ENCODE data around the gene ZDHHC11B.
"Not testable (repeated sequence)": the region's sequence is repeated elsewhere in the genome, so short reads cannot be mapped to it uniquely, and the experiment has no call there.

ZDHHC11B gene

DNA sequence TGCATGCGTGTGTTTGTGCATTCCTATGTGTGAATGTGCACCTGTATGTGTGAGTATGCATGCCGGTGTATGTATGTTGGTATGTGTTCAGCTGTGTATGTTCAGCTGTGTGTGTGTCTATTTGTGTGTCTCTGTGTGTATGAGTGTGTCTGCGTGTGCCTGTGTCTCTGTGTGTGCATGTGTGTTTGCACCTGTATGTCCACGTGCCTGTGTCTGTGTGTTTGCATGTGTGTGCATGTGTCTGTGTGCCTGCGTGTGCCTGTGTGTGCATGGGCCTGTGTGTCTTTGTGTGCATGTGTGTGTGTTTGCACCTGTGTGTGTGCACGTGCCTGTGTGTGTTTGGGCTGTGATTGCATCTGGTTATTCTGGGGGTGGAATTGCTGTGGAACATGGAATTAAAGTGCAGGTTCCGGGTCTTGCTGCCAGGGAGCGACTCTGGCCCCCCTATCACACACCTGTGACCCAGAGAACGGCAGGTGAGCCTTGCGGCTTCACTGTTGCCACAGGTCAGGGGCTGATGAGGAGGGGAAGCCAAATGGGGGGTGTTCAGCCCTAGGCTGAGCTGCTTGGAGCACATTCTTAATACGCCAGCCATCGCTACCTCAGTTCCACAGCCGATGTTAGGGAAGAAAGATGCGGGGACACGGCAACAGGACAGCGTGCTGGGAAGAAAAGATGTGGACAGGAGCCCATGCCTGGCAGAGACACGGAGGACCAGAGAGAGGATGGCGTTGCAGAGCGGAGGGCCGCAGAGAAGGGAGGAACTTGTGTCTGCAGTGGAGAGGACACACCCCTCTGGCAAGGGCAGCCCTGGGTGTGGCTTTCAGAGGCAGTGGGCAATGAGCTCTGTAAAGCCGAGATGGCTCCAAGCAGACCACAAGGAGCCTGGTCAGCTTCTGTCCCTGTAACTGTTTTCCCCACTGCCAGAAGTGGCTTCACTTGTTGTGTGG, 87.5 kb downstream of the ZDHHC11B start:
- H3K36me3 ChIP-seq (ENCODE audit: insufficient read depth, low read length); H3K9ac ChIP-seq (ENCODE audit: low read depth, low read length); H3K4me1 ChIP-seq (ENCODE audit: insufficient read depth, low read length); H3K9me3 ChIP-seq (ENCODE audit: insufficient read depth, low read depth, low read length); H3K27ac ChIP-seq (ENCODE audit: low read depth, low read length); H3K4me3 ChIP-seq (ENCODE audit: low read length): not testable (repeated sequence)
- 87% methylated on average over 12 of the region's 21 CpGs for WGBS
- peaks cover 23% of the 10 kb centered on the region for H3K27me3 ChIP-seq (ENCODE audit: insufficient read depth, low read length)

DNA sequence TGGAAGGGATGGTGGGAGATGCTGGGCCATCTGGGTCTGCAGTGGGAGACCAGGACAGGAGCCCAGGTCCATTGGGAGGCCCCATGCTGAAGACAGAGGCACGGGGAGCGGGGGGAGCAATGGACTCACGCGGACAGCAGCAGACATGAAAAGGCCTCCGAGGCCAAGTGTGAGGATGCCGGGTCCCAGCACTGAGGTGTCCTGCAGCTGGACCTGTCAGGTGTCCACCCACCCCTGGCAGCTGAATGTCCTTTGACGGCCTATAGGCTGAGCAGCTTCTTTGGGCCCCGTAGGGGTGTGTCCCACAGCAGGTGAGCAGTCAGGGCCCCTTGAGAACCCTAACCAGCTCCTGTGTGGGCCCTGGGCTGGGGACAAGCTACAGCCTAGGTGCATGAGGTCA, 88.3 kb downstream of the ZDHHC11B start:
- H3K9ac ChIP-seq (ENCODE audit: low read depth, low read length); H3K4me3 ChIP-seq (ENCODE audit: low read length); H3K36me3 ChIP-seq (ENCODE audit: insufficient read depth, low read length); H3K4me1 ChIP-seq (ENCODE audit: insufficient read depth, low read length); H3K27ac ChIP-seq (ENCODE audit: low read depth, low read length); H3K9me3 ChIP-seq (ENCODE audit: insufficient read depth, low read depth, low read length): not testable (repeated sequence)
- peaks cover 26% of the 10 kb centered on the region for H3K27me3 ChIP-seq (ENCODE audit: insufficient read depth, low read length)
- 94% methylated on average over 3 of the region's 8 CpGs for WGBS

DNA sequence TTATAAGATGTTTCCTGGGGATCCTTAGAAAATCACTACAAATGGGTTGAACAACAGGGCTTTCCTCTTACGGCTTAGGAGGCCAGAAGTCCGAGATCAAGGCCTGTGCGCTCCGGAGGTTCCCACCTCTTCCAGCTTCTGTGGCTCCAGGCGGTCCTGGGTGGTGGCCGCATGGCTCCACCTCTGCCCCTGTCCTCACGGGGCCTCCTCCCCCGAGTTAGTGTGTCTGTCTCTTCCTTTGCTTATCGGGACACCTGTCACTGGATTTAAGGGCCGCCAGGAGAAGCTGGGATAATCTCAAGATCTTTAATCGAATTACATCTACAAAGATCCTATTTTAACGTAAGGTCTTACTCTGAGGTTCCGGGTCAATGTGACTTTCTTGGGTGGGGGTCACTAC, 89.1 kb downstream of the ZDHHC11B start:
- not testable (repeated sequence) for H3K27ac ChIP-seq (ENCODE audit: low read depth, low read length); H3K4me1 ChIP-seq (ENCODE audit: insufficient read depth, low read length); H3K4me3 ChIP-seq (ENCODE audit: low read length); H3K36me3 ChIP-seq (ENCODE audit: insufficient read depth, low read length); H3K9ac ChIP-seq (ENCODE audit: low read depth, low read length); H3K9me3 ChIP-seq (ENCODE audit: insufficient read depth, low read depth, low read length)
- peaks cover 26% of the 10 kb centered on the region for H3K27me3 ChIP-seq (ENCODE audit: insufficient read depth, low read length)
- WGBS = 83% methylated on average over 1 of the region's 13 CpGs

DNA sequence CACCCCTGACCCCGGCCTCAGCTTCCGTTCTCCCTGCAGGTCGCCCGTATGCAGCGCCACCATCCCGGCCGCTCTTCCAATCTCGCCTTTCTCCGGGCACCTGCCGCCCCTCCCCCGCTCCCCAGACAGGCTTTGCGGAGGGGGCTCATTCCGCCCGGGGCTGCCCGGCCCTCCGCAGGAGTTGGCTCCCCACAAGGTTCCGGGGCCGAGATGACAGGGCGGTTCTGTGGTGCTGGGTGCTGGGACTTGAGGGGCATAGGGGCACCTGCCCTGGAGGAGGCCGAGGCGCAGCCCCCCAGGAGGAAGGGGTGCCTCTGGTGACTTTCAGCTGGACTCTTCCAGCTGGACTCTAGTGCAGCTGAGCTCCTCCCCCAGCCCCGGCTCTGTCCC, 90.5 kb downstream of the ZDHHC11B start:
- peaks cover 23% of the 10 kb centered on the region for H3K27me3 ChIP-seq (ENCODE audit: insufficient read depth, low read length)
- not testable (repeated sequence) for H3K36me3 ChIP-seq (ENCODE audit: insufficient read depth, low read length); H3K4me1 ChIP-seq (ENCODE audit: insufficient read depth, low read length); H3K9ac ChIP-seq (ENCODE audit: low read depth, low read length); H3K4me3 ChIP-seq (ENCODE audit: low read length); H3K27ac ChIP-seq (ENCODE audit: low read depth, low read length); H3K9me3 ChIP-seq (ENCODE audit: insufficient read depth, low read depth, low read length)
- 2% methylated on average over 11 of the region's 22 CpGs for WGBS

DNA sequence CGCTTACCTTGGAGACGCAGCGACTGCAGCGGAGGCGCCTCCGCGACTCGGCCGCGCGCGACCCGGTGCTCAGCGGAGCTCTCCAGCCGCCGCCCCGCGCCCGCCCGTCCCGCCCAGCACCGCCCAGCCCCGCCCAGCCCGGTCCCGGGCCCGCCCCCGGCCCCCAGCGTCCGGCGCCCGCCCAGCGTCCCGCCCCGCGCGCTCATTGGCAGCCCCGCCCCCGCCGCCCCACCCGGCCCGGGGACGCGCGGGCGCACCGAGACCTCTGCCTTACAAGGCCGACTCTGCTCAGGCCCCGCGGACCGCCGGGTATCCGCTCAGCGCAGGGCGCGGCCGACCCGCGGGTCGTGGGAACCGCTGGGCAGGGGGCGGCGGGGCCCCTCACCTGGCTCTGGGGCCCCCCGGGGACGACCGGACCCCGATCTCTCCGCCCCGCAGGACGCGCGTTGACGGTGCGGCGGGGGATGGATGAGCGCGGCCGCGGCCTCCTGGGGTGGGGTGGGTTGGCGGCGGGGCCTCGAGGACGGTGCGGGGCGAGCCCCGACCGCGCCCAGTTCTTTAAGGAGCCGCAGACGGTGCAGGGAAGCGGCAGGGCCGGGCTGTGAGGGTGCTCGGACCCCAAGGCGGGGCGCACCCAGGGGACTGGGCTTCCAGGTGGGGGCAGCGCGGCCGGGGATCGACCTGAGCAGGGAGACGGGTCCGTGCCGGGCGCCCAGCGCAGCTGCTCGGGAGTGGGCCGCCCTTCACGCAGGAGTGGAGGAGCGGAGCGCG, 91.1 kb downstream of the ZDHHC11B start, which contains the start of gene TPPP:
TPPP (minus strand) TSS at position 82 of the 771 bp plus-strand sequence. CDS start 15,292 bp downstream, outside the sequence.
- Histone ChIP-seq H3K4me3 (ENCODE audit: low read length) (peak within 1 kb of the TSS; percentile 44), H3K27me3 (ENCODE audit: insufficient read depth, low read length) (peaks cover 21% of the 10 kb centered on the region)
- H3K27ac ChIP-seq (ENCODE audit: low read depth, low read length); H3K4me1 ChIP-seq (ENCODE audit: insufficient read depth, low read length); H3K36me3 ChIP-seq (ENCODE audit: insufficient read depth, low read length); H3K9ac ChIP-seq (ENCODE audit: low read depth, low read length); H3K9me3 ChIP-seq (ENCODE audit: insufficient read depth, low read depth, low read length): not testable (repeated sequence)
- 1% methylated on average over 74 of the region's 109 CpGs for WGBS

DNA sequence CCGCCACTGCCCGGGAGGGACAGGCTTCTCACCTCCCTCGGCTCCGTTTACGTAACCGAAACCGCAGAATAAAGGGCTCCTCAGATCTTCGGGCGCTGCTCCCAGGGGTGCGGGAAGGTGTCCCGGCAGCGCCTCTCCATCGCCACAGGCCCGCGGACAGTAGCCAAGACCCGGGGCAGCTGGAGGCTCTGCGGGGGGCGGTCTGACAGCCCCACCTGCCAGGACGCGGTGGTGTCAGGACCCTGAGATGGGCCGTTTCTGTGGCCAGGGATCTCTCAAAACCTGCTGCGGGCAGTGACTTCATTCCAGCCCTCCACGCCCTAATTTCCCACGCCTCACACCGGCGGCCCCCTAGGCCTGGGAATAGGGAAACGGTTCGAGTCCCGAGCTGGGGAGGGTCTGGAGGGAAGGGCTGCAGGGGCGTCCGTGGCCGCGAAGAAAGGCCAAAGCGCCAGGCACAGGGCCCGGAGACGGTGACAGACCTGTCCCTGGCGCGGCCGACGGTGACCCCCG, 91.9 kb downstream of the ZDHHC11B start:
- H3K9ac ChIP-seq (ENCODE audit: low read depth, low read length); H3K9me3 ChIP-seq (ENCODE audit: insufficient read depth, low read depth, low read length); H3K4me1 ChIP-seq (ENCODE audit: insufficient read depth, low read length); H3K36me3 ChIP-seq (ENCODE audit: insufficient read depth, low read length); H3K27ac ChIP-seq (ENCODE audit: low read depth, low read length): not testable (repeated sequence)
- Histone ChIP-seq H3K4me3 (ENCODE audit: low read length) (peak overlapping the region; percentile 38; the same call in 1 of the 2 replicates), H3K27me3 (ENCODE audit: insufficient read depth, low read length) (peaks cover 21% of the 10 kb centered on the region)
- 5% methylated on average over 38 of the region's 41 CpGs for WGBS

DNA sequence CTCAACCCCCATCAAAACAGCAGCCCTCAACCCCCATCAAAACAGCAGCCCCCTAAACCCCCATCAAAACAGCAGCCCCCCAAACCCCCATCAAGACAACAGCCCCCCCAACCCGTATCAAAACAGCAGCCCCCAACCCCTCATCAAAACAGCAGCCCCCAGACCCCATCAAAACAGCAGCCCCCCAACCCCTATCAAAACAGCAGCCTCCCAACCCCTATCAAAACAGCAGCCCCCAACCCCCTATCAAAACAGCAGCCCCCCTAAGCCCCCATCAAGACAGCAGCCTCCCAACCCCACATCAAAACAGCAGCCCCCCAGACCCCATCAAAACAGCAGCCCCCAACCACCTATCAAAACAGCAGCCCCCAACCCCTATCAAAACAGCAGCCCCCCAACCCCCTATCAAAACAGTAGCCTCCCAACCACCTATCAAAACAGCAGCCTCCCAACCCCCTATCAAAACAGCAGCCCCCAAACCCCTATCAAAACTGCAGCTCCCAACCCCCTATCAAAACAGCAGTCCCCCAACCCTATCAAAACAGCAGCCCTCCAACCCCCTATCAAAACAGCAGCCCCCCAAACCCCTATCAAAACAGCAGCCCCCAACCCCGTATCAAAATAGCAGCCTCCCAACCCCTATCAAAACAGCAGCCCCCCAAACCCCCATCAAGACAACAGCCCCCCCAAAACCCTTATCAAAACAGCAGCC, 92.6 kb downstream of the ZDHHC11B start:
- 62% methylated on average over 2 of the region's 2 CpGs for WGBS
- Histone ChIP-seq H3K27ac (ENCODE audit: low read depth, low read length) (no peak overlapping the region), H3K9me3 (ENCODE audit: insufficient read depth, low read depth, low read length) (no peaks in the 10 kb centered on the region), H3K36me3 (ENCODE audit: insufficient read depth, low read length) (no peaks in the 10 kb centered on the region), H3K27me3 (ENCODE audit: insufficient read depth, low read length) (peaks cover 17% of the 10 kb centered on the region), H3K4me1 (ENCODE audit: insufficient read depth, low read length) (no peaks in the 10 kb centered on the region), H3K4me3 (ENCODE audit: low read length) (no peak overlapping the region), H3K9ac (ENCODE audit: low read depth, low read length) (no peak overlapping the region)

DNA sequence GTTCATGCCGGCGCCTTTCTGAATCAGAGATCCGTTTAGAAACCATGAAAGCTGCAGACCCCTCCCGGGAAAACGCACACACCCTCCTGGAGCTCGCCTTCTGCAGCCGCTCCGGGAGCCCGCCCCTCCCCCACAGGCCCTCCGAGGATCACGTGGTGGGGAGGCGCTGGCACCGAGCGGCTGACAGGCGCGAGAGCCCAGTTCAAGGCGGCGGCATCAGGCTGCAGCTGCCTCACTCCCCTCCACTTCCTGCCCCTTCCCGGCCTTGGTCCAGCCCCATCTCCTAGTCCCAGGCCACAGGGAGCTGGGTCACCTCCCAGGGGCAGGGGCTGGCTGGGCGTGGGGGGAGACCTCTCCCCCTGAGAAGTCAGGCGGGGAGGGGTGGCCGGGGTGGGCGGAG, 93.5 kb downstream of the ZDHHC11B start:
- H3K27me3 ChIP-seq (ENCODE audit: insufficient read depth, low read length) = peaks cover 17% of the 10 kb centered on the region
- not testable (repeated sequence) for H3K36me3 ChIP-seq (ENCODE audit: insufficient read depth, low read length); H3K4me3 ChIP-seq (ENCODE audit: low read length); H3K9me3 ChIP-seq (ENCODE audit: insufficient read depth, low read depth, low read length); H3K4me1 ChIP-seq (ENCODE audit: insufficient read depth, low read length); H3K9ac ChIP-seq (ENCODE audit: low read depth, low read length); H3K27ac ChIP-seq (ENCODE audit: low read depth, low read length)
- no CpG with 5 or more reads among the region's 23 CpGs for WGBS

DNA sequence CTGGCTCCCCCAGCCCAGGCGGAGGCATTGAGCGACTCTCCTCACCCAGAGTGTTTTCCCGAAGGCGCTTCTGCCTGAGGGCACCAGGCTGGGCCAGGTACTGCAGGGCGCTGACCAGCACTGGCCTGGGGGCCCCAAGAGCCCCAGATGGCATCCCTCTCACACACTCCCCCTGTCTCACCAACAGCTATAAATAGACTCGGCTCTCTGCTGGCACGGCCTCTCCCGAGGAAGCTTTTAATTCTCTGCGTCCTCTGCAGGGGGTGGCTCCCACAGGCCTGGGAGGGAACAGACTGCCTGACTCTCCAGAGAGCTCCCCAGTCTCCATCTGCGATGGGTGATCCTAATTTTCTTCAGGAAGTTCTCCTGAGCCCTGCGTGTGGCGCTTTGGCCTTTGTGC, 94.2 kb downstream of the ZDHHC11B start:
- not testable (repeated sequence) for H3K4me1 ChIP-seq (ENCODE audit: insufficient read depth, low read length); H3K36me3 ChIP-seq (ENCODE audit: insufficient read depth, low read length); H3K27ac ChIP-seq (ENCODE audit: low read depth, low read length); H3K9ac ChIP-seq (ENCODE audit: low read depth, low read length); H3K9me3 ChIP-seq (ENCODE audit: insufficient read depth, low read depth, low read length); H3K4me3 ChIP-seq (ENCODE audit: low read length)
- WGBS = no CpG with 5 or more reads among the region's 12 CpGs
- peaks cover 17% of the 10 kb centered on the region for H3K27me3 ChIP-seq (ENCODE audit: insufficient read depth, low read length)

DNA sequence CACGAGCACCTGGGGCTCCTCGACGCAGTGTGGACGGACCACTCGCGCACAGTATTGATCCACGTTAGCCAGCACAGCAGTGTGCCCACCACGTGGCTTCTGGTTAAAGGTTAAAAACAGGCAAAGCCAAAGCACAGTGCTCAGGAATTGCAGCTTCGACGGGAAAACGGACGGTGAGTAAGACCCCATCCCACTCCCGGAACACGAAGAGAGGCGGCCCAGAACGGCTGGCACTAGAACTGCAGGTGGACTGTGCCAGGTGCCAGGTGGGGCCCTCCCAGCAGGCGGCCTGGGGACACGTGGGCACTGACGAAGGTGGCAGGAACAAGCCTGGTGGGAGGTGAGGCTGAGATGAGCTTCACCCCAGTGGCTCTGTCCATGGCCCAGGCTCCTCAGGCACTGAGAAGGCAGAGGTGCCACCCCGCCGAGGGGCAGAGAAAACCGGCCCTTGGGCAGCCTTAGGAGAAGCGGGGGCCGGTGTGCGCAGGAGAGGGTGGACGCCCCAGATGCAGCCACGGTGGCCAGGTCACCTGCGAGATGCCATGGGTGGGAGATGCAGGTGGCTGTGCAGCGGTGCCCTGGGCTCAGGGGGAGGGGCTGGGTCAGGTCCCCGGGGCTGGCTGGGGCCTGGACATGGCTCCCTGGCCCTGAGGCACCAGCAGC, 96.0 kb downstream of the ZDHHC11B start:
- 88% methylated on average over 16 of the region's 30 CpGs for WGBS
- not testable (repeated sequence) for H3K36me3 ChIP-seq (ENCODE audit: insufficient read depth, low read length); H3K4me1 ChIP-seq (ENCODE audit: insufficient read depth, low read length); H3K9ac ChIP-seq (ENCODE audit: low read depth, low read length); H3K9me3 ChIP-seq (ENCODE audit: insufficient read depth, low read depth, low read length); H3K27ac ChIP-seq (ENCODE audit: low read depth, low read length); H3K4me3 ChIP-seq (ENCODE audit: low read length)
- H3K27me3 ChIP-seq (ENCODE audit: insufficient read depth, low read length) = peaks cover 12% of the 10 kb centered on the region

All from HUES64 (cell line).